ENCODE results near the gene SYNE1. TPM values are rescaled to one million over a fixed set of nuclear protein-coding genes. Genes with fewer than 3 reads are reported as not detected.

The SYNE1 gene
- total RNA-seq, 1 donor from 2014 or later: 17.4 TPM

DNA sequence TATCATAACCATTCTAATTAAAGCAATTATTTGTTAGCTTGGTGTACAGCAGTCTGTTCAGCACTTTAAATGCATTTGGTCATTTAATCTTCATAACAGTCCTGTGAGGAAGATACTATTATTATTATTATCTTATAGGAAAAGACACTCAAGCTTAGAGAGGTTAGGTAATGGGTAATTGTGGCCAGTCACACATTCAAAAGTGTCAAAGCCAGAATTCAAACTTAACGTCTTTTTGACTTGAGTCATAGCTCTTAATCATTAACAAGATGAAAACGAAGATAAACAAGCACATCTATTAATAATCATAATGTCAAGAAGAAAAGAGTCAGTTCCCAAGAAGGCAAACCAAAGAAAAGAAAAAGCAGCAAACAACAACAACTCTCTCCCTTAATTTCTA lies 251.0 kb downstream of the SYNE1 start:
- no peak for DNase-seq (ENCODE audit: low read depth)
- H3K4me3 ChIP-seq (ENCODE audit: low read depth, low read length): no peak overlapping the region
- TF ChIP-seq, protein P1, sequence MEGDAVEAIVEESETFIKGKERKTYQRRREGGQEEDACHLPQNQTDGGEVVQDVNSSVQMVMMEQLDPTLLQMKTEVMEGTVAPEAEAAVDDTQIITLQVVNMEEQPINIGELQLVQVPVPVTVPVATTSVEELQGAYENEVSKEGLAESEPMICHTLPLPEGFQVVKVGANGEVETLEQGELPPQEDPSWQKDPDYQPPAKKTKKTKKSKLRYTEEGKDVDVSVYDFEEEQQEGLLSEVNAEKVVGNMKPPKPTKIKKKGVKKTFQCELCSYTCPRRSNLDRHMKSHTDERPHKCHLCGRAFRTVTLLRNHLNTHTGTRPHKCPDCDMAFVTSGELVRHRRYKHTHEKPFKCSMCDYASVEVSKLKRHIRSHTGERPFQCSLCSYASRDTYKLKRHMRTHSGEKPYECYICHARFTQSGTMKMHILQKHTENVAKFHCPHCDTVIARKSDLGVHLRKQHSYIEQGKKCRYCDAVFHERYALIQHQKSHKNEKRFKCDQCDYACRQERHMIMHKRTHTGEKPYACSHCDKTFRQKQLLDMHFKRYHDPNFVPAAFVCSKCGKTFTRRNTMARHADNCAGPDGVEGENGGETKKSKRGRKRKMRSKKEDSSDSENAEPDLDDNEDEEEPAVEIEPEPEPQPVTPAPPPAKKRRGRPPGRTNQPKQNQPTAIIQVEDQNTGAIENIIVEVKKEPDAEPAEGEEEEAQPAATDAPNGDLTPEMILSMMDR (conservative IDR thresholded peaks at IDR 0.05; ENCODE audit: low read depth, low read length): no peak

DNA sequence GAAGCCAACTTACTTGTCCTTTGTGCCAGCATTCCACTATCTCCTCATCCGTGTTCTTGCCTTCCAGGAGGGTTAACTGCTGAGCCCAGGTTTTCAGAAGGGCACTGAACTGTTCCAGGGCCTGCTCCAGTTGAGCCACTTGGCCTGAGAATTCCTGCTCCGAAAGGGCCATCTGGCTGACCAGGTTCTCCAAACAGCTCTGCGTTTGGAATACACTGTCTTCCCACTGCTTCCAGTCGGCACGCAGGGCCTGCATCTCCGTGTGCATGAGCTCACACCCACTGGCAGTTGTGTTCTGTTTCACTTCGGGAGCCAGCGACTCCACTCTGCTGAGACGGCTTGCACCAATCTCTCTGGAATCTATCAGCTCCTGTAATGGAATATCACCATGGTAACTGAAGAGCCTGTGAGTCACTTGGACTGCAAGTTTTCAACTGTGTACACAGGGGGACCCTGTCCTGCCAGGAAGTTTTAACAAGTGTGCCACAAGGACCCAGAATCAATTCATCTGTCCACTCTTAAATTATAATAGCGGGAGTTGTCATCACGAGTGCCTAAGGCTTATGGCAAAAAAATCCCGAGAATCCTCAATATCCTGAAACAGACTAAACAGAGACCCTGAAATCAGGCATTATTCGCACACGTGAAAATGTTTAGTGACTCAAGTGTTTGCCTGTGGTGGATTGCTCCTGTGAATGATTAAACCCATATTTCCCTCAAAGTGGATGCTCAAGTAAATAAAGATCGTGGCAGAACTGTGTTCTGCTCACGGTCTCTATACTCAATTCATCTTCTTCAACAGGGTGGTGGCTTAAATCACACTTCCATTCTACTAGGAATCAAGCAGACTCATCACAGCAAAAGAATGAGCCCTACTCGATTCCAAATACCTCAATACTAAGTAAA lies 255.9 kb downstream of the SYNE1 start:
- TF ChIP-seq, protein P1 (conservative IDR thresholded peaks at IDR 0.05; ENCODE audit: low read depth, low read length): no peak
- DNase-seq (ENCODE audit: low read depth): peak; percentile 97
- peak overlapping the region; percentile 64 for H3K4me3 ChIP-seq (ENCODE audit: low read depth, low read length)

DNA sequence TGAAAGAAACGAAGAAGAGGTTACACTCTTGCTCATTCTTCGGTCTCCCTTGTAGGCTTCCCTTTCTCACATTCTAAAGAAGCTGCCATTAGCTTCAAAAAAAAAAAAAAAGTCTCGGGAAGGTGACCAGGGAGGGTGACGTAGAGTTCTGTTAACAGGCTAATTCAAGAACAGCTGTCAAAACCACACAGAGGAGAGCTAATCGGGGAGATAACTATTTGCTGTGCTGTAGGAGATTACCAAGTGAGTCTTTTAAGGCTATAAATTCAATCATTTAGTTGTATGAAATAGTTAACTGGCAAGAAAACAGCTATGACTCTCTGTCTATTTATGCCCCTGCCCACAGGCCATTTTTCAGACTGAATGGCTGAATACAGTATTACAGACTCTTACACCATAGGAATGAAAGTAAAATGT lies 256.8 kb downstream of the SYNE1 start:
- TF ChIP-seq, protein P1 (conservative IDR thresholded peaks at IDR 0.05; ENCODE audit: low read depth, low read length): no peak
- no peak for DNase-seq (ENCODE audit: low read depth)
- peak overlapping the region; percentile 64 for H3K4me3 ChIP-seq (ENCODE audit: low read depth, low read length)

DNA sequence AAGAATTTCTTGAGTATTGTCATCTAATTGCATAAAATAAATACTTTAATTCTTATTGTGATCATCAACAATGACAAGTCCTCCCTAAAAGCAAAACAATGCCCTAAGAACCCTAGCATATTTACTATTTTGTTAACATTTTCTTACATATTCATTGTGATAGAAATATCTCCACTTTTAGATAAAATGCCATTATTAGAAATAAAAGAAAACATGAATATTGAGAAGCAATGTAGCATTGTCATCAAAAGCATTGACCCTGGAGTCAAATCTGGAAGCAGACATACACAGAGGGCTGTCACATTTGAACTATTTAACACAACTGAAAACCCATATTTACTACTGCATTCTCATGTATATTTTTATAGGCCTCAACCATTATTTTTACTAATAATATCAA lies 257.7 kb downstream of the SYNE1 start:
- peak overlapping the region; percentile 64 for H3K4me3 ChIP-seq (ENCODE audit: low read depth, low read length)
- DNase-seq (ENCODE audit: low read depth): no peak
- TF ChIP-seq, protein P1 (conservative IDR thresholded peaks at IDR 0.05; ENCODE audit: low read depth, low read length): no peak

DNA sequence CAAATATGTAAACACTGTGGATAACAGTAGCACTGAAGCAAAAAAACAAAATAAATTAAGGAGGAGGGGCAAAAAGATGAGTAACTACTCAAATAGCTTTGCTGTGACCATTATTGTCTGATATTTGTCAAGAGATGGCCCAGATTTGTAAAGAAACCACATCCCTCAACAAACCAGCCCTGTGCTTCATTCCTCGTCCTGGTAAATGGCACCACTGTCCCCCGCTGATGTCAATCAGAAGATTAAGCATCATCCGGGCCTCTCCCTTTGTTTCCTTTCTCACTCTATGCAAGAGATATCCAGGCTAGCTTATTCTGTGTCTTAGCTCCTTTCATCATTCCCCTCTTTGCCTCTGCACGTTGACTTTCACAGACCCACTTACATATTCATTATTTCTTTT lies 259.0 kb downstream of the SYNE1 start:
- TF ChIP-seq, protein P1 (conservative IDR thresholded peaks at IDR 0.05; ENCODE audit: low read depth, low read length): no peak
- no peak for DNase-seq (ENCODE audit: low read depth)
- H3K4me3 ChIP-seq (ENCODE audit: low read depth, low read length): no peak overlapping the region

DNA sequence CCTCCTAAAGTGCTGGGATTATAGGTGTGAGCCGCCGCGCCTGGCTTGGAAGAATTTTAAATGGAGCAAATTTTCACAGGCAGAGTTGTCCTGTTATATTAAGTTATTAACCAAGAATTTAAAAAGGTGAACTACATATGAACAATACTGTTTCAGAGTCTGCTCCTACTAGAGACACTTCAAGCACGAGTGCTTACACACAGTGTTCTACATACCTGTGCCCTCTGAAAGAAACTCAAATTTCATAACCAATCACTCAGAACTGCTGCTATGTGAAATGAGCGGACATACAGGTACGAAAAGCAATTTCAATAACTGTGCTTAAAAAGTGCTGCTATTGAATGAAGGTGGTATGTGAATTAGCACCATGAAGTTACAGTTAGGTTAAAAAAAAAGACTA lies 262.0 kb downstream of the SYNE1 start:
- no peak overlapping the region for H3K4me3 ChIP-seq (ENCODE audit: low read depth, low read length)
- no peak for DNase-seq (ENCODE audit: low read depth)
- TF ChIP-seq, protein P1 (conservative IDR thresholded peaks at IDR 0.05; ENCODE audit: low read depth, low read length): no peak

DNA sequence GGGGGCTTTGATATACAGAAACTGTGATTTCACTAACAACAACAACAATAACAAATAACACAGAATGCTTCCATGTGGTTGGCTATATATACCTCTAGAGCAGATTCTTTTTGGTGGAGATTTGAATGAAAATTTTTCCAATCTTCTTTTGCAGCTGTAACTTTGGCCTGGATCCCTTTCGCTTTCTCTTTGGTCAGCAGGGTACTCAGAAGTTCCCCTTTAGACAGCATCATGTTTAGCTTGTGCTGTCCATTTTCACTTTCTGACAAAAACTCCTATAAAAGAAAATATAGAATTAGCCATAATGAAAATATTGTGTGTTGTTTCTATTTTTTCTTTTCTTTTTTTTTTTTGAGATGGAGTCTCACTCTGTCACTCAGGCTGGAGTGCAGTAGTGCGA lies 264.2 kb downstream of the SYNE1 start:
- H3K4me3 ChIP-seq (ENCODE audit: low read depth, low read length): no peak overlapping the region
- TF ChIP-seq, protein P1 (conservative IDR thresholded peaks at IDR 0.05; ENCODE audit: low read depth, low read length): no peak
- DNase-seq (ENCODE audit: low read depth): no peak

All from epithelial cell of proximal tubule (primary cell).